ENCODE measurements around the gene RASGRF2.

The RASGRF2 gene

GRCh38 chr5:81194633-81195334 is 234.6 kb downstream of the RASGRF2 start:
- in situ Hi-C loops (cut with MboI; ENCODE audit: low sequenced_read_pairs) = no loop called here

DNA sequence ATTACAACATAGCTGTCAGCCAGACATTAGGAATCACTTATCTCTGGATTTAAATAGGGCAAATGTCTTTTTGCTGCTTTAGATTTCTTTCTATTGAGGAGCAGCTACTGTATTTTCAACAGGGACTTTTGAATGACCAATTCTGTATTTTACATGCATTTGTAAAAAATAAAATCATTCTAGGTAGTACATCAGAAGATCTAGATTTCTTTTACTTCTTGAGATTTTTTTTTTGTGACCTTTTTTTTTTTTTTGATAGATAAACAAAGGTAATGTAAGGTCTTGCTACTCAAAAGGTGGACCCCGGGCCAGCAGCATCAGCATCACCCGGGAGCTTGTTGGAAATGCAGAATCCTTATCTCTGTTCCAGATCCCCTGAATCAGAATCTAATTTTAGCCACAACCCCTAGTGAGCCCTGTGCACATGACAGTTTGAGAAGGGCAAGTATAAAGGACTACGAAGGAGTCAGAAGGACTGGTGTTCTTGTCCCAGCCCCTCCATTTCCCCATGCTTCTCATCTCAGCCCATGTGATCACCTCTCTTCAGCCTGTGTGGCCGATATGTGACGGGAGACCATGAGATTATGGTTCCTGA is 235.3 kb downstream of the RASGRF2 start:
- in situ Hi-C loops (cut with MboI; ENCODE audit: low sequenced_read_pairs) = no loop called here

DNA sequence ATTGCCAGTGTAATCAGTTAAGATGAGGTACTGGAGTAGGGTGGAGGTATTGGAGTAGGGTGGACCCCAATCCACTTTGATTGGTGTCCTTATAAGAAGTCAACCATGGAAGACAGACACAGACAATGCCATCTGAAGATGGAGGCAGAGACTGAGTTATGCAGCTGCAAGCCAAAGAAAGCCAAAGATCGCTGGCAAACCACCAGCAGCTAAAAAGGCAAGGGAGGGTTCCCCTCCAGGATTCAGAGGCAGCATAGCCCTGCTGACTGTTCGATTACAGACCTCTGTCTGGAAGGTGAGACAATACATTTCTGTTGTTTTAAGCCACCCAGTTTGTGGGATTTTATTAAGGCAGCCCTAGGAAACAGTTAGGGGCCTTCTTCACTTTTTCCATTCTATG is 242.5 kb downstream of the RASGRF2 start:
- in situ Hi-C loops (cut with MboI; ENCODE audit: low sequenced_read_pairs) = no loop called here

- in situ Hi-C loops (cut with MboI; ENCODE audit: low sequenced_read_pairs) = no loop called here
These were observed 243.6 kb downstream of the RASGRF2 start for GRCh38 chr5:81203729-81204128.

DNA sequence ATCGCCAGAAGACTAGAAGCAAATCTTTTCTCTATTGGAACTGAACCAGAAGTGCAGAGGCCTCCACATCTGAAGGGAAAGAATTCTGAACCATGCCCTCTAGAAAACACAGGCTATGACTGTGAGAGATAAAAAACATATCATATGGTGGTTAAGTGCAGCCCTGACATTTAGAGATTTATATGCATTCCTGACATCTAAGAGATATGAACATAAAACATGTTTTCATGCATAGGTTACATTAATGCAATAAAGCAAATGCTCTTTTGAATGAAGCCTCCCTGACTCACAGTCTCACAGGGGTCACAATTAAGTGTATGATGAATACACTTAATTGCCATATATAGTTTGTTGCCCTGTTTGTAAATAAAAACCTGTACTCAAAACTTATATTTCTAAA is 244.0 kb downstream of the RASGRF2 start:
- in situ Hi-C loops (cut with MboI; ENCODE audit: low sequenced_read_pairs) = no loop called here

DNA sequence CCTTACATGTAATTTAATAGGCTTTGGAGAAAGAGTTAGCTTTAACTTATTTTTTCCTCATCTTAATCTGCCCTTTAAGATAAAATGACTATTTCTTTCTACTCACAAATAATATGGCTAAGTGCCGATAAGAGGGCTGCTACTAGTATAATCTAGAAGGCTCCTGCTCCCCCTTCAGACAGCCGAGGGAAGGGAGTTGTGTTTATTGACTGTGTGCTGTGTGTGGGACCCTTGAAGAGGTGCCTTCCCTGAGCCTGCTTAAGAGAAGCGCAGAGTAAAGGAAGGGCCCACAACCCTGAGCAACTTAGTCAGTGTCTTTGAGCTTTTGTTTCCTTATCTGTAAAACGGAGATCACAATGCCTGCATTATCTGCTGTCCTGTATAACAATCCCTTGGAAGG is 244.9 kb downstream of the RASGRF2 start:
- in situ Hi-C loops (cut with MboI; ENCODE audit: low sequenced_read_pairs) = no loop called here

- in situ Hi-C loops (cut with MboI; ENCODE audit: low sequenced_read_pairs) = no loop called here
These were observed 246.8 kb downstream of the RASGRF2 start for GRCh38 chr5:81207009-81207408.

DNA sequence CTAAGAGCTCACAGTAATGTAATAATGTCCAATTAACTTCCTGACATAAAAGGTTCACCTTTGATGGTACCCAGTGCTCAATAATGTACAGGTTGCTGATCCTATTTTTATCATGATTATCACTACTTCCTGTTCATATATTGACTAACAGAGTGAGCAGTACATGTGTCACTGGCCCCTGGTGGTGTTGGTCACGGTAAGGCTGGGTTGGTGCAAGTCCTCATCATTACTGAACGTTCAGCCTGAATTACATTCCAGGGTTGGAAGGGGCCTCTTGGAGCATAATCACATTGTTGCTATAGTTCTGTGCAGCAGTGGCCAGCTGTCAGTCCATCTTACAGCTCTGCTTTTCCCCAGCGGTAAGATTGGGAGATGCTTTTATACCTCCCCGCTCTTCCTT is 248.7 kb downstream of the RASGRF2 start:
- in situ Hi-C loops (cut with MboI; ENCODE audit: low sequenced_read_pairs) = no loop called here

DNA sequence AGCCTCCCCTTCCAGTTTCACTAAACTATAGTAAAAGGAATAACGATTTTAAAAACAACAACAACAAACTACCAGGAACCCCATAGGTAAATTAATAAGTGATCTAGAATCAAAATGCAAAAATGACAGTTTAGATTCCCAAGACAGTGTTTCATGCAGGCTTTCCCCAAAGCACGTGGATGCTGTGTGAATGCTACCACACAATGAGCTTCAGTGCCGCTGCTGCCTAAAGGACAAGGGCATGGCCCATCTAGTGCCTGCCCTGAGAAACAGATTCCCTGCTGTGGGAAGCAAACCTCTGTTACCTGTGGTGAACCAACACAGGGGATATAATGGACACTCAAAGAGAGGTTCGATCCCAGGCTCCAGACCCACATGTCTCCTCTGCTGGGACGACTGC is 249.2 kb downstream of the RASGRF2 start:
- in situ Hi-C loops (cut with MboI; ENCODE audit: low sequenced_read_pairs) = no loop called here

GRCh38 chr5:81209869-81210493 is 249.8 kb downstream of the RASGRF2 start:
- in situ Hi-C loops (cut with MboI; ENCODE audit: low sequenced_read_pairs) = no loop called here

DNA sequence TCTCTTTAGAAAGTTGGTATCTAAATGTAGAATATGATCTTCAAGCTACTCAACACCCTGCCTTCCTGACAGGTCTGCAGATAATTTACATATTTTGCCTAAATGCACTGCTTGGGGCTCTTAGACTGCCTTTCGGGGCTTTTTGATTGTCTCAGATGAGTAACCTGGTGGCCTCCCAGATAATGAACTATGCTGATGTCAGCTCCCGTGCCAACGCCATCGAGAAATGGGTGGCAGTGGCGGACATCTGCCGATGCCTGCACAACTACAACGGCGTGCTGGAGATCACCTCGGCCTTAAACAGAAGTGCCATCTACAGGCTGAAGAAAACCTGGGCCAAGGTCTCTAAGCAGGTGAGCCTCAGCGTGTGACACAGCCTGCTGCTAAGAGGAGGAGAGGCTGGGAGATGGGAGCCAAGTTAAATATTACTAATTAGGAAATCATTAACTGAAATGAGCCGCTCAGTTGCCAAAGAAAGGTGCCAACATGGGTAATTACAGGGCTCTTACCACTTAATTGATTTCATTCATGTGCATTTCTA is 252.1 kb downstream of the RASGRF2 start:
- in situ Hi-C loops (cut with MboI; ENCODE audit: low sequenced_read_pairs) = no loop called here

GRCh38 chr5:81213070-81213469 is 252.9 kb downstream of the RASGRF2 start:
- in situ Hi-C loops (cut with MboI; ENCODE audit: low sequenced_read_pairs) = no loop called here

- in situ Hi-C loops (cut with MboI; ENCODE audit: low sequenced_read_pairs) = no loop called here
These were observed 254.7 kb downstream of the RASGRF2 start for GRCh38 chr5:81214848-81215247.

DNA sequence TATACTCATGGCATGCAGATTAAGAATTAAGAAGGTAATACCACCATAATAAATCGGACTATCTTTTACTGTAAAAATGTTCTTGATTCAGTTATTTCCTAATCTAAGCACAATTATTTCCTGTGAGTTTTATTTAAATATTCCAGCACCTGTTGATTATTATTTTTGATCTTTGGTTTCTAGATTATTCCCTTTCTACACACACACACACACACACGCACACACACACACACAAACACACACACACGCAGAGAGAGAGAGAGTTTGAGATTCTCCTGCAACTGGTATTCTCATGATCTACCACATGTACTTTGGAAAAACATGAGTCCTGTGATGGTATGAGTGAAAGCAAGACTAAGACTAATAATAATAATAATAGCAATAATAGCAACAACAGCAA is 256.0 kb downstream of the RASGRF2 start:
- in situ Hi-C loops (cut with MboI; ENCODE audit: low sequenced_read_pairs) = no loop called here

DNA sequence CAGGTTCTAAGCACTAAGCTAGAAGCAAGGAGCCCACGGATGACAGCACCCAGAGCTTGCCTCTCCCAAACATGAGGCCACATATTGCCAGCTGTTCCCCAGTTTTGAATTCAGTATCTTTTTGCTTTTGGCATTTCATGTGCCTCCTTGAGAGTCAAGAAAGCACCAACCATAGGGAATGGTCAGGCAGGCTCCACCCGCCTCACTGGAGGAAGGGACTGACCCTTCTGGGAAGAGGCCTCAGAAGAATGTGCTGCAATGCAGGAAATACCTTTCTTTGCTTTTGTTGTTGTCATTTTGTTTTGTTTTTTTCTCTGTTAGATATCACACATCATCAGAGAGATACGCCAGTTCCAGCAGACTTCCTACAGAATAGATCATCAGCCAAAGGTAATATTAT is 259.2 kb downstream of the RASGRF2 start:
- in situ Hi-C loops (cut with MboI; ENCODE audit: low sequenced_read_pairs) = no loop called here

DNA sequence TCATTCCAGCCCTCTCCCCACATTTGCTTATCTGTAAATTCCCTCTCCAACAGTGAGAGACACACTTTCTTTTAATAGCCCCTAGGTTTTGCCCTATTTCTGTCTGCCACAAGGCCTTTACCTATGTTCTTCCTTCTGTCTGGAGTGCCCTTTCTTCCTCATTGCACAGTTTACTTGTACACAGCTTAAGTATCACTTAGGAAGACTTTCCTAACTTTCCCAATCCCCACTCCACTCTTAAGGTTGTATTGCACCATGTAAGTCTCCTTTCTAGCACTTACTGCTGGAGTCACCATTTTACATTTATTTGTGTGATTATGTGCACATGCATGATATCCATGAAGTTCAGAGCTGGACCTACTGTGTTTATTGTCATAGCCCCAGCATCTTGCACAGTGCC is 262.1 kb downstream of the RASGRF2 start:
- in situ Hi-C loops (cut with MboI; ENCODE audit: low sequenced_read_pairs) = no loop called here

DNA sequence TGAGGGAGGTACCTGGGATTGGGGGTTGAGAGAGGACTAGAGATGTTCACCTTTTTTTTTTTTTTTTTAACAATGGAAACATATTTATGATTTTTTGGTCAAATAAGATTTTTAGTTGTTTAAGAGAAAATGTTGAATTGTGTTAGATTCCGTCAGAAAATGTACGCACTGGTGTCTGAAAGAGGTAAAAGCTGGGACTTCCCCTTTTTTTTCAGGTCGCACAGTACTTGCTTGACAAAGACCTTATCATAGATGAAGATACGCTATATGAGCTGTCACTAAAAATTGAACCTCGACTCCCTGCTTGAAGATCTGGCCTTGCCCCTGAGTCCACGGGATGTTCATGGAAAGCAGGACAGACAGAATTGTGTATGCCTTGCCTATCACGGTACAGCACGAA is 265.3 kb downstream of the RASGRF2 start:
- in situ Hi-C loops (cut with MboI; ENCODE audit: low sequenced_read_pairs) = no loop called here

GRCh38 chr5:81226286-81226685 is 266.1 kb downstream of the RASGRF2 start:
- in situ Hi-C loops (cut with MboI; ENCODE audit: low sequenced_read_pairs) = no loop called here

- in situ Hi-C loops (cut with MboI; ENCODE audit: low sequenced_read_pairs) = no loop called here
These were observed 266.8 kb downstream of the RASGRF2 start for GRCh38 chr5:81226949-81227348.

DNA sequence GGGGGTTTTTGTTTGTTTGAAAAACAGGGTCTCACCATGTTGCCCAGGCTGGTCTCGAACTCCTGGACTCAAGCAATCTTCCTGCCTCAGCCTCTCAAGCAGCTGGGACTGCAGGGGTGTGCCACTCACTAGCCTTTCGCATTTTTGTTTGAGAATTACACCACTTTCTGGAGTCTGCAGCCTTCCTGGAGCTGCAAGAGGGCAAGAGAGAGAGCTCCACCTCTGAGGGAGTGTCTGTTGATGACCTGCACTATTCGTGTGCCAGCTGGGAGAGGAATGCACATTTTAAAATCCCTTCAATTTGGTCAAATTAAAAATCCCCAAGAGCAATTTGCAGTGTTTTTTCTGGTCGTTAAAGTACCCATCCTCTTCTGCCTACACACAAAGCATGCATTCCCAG is 267.9 kb downstream of the RASGRF2 start:
- in situ Hi-C loops (cut with MboI; ENCODE audit: low sequenced_read_pairs) = no loop called here

DNA sequence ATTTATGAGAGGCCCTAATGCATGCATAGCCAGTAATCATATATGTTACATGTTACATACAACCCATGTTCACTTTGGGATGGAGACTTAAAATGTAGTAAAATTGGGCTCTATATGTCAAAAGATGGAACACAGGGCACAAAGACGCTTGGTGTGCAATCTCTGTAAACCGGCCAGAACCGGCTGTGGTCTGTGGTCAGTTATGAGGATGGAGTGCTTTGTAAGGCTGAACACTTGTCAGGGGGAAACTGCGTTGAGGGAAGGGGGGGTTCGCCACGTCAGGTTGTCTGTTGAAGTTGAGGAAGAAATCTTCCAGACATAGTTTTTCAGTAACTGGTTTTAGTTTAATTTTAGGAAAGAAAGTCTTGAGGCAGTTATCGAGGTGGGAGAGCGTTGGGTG is 270.3 kb downstream of the RASGRF2 start:
- in situ Hi-C loops (cut with MboI; ENCODE audit: low sequenced_read_pairs) = no loop called here

- in situ Hi-C loops (cut with MboI; ENCODE audit: low sequenced_read_pairs) = no loop called here
These were observed 272.4 kb downstream of the RASGRF2 start for GRCh38 chr5:81232464-81233079.
